Stimulated activated CD4-positive, alpha-beta T cell treated with anti-CD3 and anti-CD28 coated beads, Interleukin-4, amount 100 ng/mL, for 4 hours (primary cell): ENCODE results near the gene CLCN3.
A peak's percentile ranks its signal among the peaks of the same experiment; 100 is the strongest.
"Not testable (repeated sequence)": the region's sequence is repeated elsewhere in the genome, so short reads cannot be mapped to it uniquely, and the experiment has no call there.

ENCODE experiments used
- DNase-seq, 2 experiments: peaks; one replicate each; pipeline ENCODE4 v3.0.0-alpha.2; 2020

CLCN3 gene

GRCh38 chr4:169658196-169658595 is 37.8 kb downstream of the CLCN3 start:
- DNase-seq: no peak

DNA sequence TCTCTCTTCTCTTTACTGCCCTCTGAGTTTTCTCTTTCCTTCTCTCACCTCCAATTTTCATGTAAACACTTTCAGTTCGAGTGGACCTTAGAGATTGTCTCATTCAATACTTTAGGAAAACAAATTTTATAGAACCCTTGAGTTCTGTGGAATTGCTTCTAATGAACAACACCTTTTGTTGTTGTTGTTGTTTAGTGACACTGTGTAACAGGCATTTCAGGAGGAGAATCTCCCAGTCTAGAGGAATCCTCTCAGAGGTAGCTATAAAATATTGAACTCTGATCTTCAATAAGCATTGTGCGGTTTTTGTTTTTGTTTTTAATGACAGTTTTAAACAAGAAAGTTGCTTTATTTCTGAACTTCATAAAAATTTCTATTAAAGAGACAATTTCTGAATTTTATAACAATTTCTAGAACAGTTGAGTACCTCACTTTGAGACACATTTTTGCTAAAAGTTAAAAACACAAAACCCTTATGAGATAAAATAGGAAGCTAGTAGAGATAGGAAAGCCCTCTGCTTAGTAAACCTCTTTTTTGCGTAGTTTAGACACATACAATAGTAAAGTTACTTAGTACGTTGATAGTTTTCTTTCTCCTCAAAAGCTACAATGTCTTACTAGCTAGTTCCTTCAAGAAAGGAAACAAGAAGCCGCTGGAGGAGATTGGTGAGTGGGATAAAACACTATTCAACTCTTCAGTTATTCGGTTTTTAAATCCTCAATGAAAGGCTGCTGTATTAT is 38.8 kb downstream of the CLCN3 start:
- DNase-seq: no peak

- peak; percentile 33 to 81 for DNase-seq
Observed at GRCh38 chr4:169659716-169660670, 39.6 kb downstream of the CLCN3 start.

GRCh38 chr4:169660929-169661328 is 40.6 kb downstream of the CLCN3 start:
- DNase-seq: no peak

DNA sequence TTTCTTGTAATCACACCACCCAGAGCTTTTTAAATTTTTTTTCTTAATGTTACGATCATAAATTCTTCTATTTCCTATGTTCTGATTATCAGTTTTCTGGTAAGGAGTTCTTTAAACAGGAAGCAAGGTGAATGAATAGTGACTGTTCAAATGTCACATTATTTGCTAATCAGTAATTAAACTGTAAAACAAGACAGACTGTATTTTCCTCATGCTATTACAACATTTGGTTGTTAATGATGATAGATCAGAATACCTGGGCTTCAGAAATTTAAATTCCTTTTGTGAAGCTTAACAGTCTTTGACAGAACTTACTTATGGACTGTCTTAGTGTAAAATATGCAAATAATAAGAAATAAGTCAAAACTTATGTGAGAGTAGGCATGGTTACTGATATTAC is 41.4 kb downstream of the CLCN3 start:
- no peak for DNase-seq

GRCh38 chr4:169662206-169662605 is 41.8 kb downstream of the CLCN3 start:
- DNase-seq: no peak

- no peak for DNase-seq
Observed at GRCh38 chr4:169663402-169663801, 43.0 kb downstream of the CLCN3 start.

DNA sequence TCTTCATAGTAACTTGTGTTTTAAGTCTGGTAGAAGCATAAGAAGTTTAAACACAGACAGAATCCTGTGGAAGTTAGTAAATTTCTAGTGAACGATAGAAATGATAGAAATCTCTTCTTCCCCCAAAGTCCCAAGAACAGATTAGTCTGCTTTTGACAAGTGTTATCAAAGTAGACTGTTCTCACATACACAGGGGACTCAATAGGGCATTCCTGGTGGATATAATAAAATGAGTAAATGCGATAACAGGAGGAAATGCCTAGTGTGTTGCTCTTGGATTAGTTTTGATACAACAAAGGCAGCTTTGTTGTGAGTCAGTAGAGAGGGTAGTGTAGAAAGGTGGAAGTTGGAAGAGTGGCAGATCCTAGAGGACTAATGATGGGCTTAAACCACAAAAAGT is 43.5 kb downstream of the CLCN3 start:
- DNase-seq: no peak

GRCh38 chr4:169664615-169665014 is 44.2 kb downstream of the CLCN3 start:
- no peak for DNase-seq

DNA sequence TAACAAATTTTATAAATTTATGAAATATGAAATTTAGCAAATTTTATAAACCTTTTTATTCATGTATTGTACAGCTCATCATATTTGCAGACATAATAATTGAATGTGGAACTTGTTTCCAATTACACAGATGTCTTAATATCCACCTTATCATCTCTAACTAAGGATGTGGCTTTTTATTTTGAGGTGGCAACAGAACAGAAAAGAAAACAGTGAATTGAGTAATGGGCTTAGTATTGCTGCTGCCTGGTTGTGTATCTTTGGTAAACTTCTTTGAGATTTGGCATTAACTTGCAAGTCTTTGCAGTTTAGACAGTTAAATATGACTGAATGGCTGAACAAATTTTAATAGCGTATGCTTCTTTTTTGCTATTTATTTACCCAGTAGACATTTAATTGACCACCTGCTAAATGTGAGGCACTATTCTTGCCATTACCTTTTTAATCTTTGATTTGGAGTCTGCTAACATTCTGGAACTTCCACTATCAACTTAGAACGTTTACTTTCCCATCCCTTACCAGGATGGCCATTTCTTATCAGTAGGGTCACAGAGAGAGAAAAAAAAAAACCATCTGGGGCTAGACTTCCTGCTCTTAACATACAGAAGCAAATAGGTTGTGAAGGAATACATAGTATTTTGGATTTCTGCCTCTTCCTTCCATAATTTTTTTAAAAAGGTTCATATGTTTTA is 44.8 kb downstream of the CLCN3 start:
- no peak for DNase-seq

GRCh38 chr4:169668069-169668721 is 47.8 kb downstream of the CLCN3 start:
- DNase-seq: no peak

GRCh38 chr4:169675825-169676224 is 55.4 kb downstream of the CLCN3 start:
- DNase-seq: no peak

DNA sequence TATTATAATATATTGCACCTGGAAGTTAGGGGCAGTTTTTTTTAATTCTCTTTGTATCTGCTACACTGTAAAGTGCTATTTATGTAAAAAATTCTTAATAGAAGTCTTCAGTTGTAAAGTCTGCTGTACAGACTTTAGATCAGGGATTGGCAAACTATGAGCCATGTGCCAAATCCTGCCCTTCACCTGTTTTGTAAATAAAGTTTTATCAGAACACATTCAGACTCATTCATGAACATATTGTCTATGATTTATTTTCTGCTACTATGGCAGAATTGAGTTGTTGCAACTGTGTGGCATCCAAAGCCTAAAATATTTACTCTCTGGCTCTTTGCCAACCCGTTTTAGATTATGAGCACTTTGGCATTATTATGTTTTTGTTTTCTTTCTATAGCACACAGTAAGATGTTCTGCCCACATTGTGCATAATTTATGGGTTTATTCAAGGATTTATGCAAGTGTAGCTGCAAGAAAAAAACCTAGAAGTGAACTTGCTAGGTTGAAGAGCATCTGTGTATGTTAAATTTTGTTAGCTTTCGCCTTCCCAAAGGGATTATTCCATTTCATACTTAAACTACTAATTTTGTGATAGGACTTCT is 56.9 kb downstream of the CLCN3 start:
- DNase-seq: no peak

DNA sequence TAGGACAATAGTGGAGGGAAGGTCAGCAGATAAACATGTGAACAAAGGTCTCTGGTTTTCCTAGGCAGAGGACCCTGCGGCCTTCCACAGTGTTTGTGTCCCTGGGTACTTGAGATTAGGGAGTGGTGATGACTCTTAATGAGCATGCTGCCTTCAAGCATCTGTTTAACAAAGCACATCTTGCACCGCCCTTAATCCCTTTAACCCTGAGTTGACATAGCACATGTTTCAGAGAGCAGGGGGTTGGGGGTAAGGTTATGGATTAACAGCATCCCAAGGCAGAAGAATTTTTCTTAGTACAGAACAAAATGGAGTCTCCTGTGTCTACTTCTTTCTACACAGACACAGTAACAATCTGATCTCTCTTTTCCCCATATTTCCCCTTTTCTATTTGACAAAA is 58.1 kb downstream of the CLCN3 start:
- not testable (repeated sequence) for DNase-seq

- DNase-seq: not testable (repeated sequence)
Observed at GRCh38 chr4:169678951-169679591, 58.7 kb downstream of the CLCN3 start.

DNA sequence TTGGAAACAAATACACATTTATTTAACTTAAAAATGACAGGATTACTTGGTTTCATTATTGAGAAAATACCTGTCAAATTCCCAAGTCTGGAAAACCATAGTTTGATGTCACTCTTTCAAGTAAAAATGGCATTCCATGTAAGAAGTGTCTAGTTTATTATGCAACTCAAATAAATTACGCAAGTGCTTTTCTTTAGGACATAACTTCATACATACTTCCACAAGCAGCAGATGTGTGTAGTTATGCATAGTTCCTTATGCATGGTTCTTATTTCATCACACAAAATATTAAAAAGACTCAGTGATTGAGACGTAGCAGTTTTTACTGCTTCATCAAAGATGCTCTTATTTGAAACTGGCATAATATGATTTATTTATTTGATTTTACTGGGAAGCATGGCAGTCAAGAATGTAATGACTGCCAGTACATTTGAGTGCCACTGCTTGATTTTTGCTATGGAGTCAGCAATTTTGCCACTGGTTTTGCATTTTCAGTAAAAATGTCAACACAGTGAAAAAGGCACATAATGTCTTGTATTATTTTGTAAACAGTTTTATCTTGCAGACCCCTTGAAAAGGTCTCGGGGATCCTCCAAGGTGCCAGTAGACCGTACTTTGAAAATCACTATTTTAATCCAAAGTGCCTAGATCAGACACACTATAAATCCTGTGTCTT is 62.1 kb downstream of the CLCN3 start:
- DNase-seq: no peak

- no peak for DNase-seq
Observed at GRCh38 chr4:169689681-169690080, 69.3 kb downstream of the CLCN3 start.

DNA sequence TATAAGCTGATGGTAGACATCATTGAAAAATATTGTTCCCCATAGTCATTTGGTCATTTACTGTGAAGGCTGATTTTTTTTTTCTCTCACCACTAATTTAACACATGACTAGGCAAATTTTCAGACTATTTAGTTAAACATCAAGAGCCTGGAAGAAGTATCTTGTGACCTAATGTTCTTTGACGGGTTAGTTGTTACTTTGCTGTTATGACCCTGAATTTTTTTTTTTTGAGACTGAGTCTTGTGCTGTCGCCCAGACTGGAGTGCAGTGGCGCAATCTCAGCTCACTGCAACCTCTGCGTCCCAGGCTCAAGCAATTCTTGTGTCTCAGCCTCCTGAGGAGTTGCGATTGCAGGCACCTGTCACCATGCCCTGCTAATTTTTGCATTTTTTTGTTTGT is 70.4 kb downstream of the CLCN3 start:
- DNase-seq: no peak

DNA sequence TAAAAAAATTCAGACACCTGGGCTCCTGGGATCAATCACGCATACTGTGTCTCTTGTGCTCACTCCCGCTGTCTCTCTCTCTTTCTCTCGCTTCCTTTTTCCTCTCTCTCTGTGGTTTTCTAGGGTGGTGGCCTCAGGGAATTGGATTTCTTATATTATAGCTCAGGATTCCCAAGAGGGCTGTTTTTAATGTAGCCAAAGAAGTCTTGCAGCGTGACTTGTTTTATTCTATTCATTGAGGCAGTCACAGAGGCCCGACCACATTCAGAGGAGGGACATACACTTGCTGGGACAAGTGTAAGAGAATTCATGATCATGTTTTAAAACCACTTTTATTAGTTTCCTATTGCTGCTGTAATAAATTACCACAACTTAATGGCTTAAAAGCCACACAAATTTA is 78.0 kb downstream of the CLCN3 start:
- DNase-seq: no peak

DNA sequence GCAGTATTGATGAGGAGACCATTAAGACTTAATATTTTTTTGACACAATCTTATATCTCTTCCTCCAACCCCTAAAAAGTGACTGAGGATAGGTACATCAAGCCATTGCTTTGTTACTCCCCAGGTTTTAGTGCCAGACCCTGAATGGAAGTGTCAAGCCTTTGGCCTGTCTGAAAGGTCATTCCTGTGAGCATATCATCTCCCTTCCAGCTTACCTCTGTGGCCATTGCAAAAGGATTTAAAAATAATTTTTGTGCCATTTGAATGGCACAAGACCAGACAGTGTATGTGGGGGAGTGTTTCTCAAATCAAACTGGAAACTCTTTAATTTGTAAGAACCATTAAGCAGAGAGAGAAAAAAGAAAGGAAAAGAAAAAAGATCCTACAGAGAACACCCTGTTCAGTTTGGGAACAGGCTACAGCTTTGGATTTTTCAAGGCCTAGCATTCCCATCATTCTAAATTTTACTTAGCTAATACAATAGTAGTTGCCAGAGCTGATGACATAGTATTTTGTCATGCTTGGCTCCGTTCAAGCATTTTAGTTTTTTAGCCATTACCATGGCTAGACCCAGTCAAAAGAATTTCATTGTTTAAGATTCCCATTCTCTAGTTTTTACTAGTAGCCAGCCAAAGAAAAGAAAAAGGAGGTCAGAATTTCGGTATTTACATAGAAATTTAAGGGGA is 87.7 kb downstream of the CLCN3 start:
- no peak for DNase-seq

DNA sequence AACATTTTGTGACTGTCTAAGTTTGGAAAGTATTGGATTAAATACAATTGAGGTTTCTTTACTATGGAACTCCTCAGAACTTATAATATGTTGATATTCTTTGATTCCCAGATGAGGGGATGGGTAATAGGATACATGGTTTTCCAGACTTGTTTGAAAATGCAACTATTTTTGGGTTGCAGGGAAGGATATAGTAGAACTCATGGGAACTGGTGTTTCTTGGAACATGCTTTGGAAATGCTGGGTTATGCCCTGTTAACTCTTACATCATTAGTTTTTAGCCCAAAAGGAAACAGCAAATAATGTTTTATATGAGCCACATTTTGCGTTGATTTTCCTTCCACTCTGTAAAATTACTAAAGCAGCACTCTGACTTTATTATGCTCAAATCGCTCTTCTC is 95.4 kb downstream of the CLCN3 start:
- no peak for DNase-seq
